ENCODE measurements around the gene GYPC.

DNA sequence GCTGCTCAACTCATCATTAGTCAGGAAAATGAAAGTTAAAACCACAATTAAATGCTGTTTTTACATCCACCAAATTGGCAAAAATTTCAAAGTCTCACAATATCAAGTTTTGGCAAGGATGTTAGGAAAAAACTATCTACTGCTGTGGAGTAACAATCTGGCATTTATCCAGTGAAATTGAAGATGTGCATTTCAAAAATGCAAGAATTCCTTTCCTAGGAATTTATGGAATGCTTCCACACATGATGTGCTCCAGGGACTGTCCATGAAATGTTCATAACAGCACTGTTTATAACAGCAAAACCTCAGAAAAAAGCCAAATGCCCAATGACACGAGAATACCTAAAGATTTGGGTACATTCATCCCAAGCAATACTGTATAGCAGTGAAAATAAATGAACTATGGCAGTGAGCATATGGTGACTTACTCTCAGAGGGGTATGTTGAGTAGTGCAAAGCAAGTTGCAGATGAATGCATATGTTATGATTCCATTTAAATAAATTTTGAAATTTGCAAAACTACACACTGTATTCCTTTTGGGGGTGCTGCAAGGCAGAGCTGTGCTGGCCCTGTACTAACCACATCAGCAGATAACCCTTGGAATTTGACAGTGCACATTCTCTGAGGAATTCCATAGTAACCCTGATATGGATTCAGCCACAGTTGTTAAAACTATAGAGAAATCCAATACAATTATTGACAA lies 41.3 kb upstream of the GYPC start:
- no peak for TF ChIP-seq POLR2A (IDR thresholded peaks at IDR 0.05; ENCODE audit: low read depth, low read length)
- TF ChIP-seq TAF1 (IDR thresholded peaks at IDR 0.05; ENCODE audit: low read depth, low read length): no peak
- no peak for TF ChIP-seq POLR2AphosphoS5 (IDR thresholded peaks at IDR 0.05; ENCODE audit: low read depth, low read length)
- TF ChIP-seq PAX5 (IDR thresholded peaks at IDR 0.05; ENCODE audit: insufficient read depth, low read length, severe bottlenecking): no peak
- TF ChIP-seq SPI1 (IDR thresholded peaks at IDR 0.05; ENCODE audit: low read depth, low read length): no peak
- TF ChIP-seq POU2F2 (IDR thresholded peaks at IDR 0.05; ENCODE audit: low read depth, low read length): no peak

All from GM12891 (cell line).